Activated CD8-positive, alpha-beta T cell treated with anti-CD3 and anti-CD28 coated beads for 36 hours (primary cell): ENCODE data around the gene PDZK1IP1. TPM values are rescaled to one million over a fixed set of nuclear protein-coding genes. Genes with fewer than 3 reads are reported as not detected.
"Not testable (repeated sequence)": the region's sequence is repeated elsewhere in the genome, so short reads cannot be mapped to it uniquely, and the experiment has no call there.

Source experiments
- ATAC-seq: fragments of 200-7000 bp; cut with Tn5 transposase; one replicate; pipeline ENCODE4 v1.10.0; 2021; ENCODE audit warnings: mild to moderate bottlenecking, moderate library complexity
- CTCF ChIA-PET: fragments of 350-600 bp; sonication (Branson Sonifier 250); formaldehyde crosslinking; loops from one replicate; lab custom pipeline; 2021; ENCODE audit warnings: antibody characterized with exemption; lab: Charles Lee
- POLR2A ChIA-PET: fragments of 350-600 bp; sonication (Branson Sonifier 250); formaldehyde crosslinking; loops from one replicate; lab custom pipeline; 2021; ENCODE audit warnings: antibody characterized with exemption; lab: Charles Lee
- DNase-seq: peaks from one replicate; pipeline ENCODE4 v3.0.0-alpha.2; 2020
- H3K27ac Mint-ChIP-seq: one replicate; pipeline ENCODE4 v1.8.0; 2021; ENCODE audit warnings: mild to moderate bottlenecking, mixed read lengths
- H3K27me3 Mint-ChIP-seq: one replicate; pipeline ENCODE4 v1.8.0; 2021; ENCODE audit warnings: mixed read lengths
- H3K36me3 Mint-ChIP-seq: one replicate; pipeline ENCODE4 v1.8.0; 2021; ENCODE audit warnings: low read depth, mixed read lengths
- H3K4me1 Mint-ChIP-seq: one replicate; pipeline ENCODE4 v1.8.0; 2021; ENCODE audit warnings: low read depth, mixed read lengths
- H3K4me3 Mint-ChIP-seq: one replicate; pipeline ENCODE4 v1.8.0; 2021; ENCODE audit warnings: mild to moderate bottlenecking, moderate library complexity, mixed read lengths
- H3K9me3 Mint-ChIP-seq: one replicate; pipeline ENCODE4 v1.8.0; 2021; ENCODE audit warnings: mixed read lengths
- CTCF ChIP-seq: fragments of 200-600 bp; IDR thresholded peaks from one replicate; pipeline ENCODE4 v1.8.0; 2022; ENCODE audit warnings: antibody characterized with exemption, mild to moderate bottlenecking
- intact Hi-C: fragments of 100-400 bp; cut with micrococcal nuclease; formaldehyde crosslinking; loops from one replicate; pipeline ENCODE4 v1.10.0; 2022
- total RNA-seq, 2 experiments: library from RNA; stranded (reverse); gene quantifications; one replicate each; pipeline ENCODE4 v1.2.3, GENCODE V29; 2021

Gene PDZK1IP1
- total RNA-seq, 2 experiments from 2014 or later = not detected

- intact Hi-C loops = no loop called here
- ATAC-seq (no peak), DNase-seq (no peak)
- H3K9me3 Mint-ChIP-seq = no peaks in the 10 kb centered on the region
- H3K27ac Mint-ChIP-seq = no peak overlapping the region
- H3K4me3 Mint-ChIP-seq = no peak overlapping the region
- peaks cover 27% of the 10 kb centered on the region for H3K27me3 Mint-ChIP-seq
- H3K4me1 Mint-ChIP-seq = peaks cover 8% of the 10 kb centered on the region
- no peak for TF ChIP-seq CTCF
- CTCF ChIA-PET = interaction anchor here (0.9 to 2.8 kb wide), 12 partner anchors 10 to 727 kb away, joined by 3 to 11 read pairs (median 4); partner anchors contain the start of gene PDZK1IP1
- no peaks in the 10 kb centered on the region for H3K36me3 Mint-ChIP-seq
- POLR2A ChIA-PET = no interaction called here
These were observed 15.2 kb downstream of the PDZK1IP1 start for GRCh38 chr1:47174656-47175020.

GRCh38 chr1:47172782-47173181 is 17.1 kb downstream of the PDZK1IP1 start:
- no peak for TF ChIP-seq CTCF
- POLR2A ChIA-PET = interaction anchor here (0.6 kb wide), 1 partner anchor 126 kb away, joined by 3 read pairs; no protein-coding TSS in a partner anchor
- intact Hi-C loops = no loop called here
- CTCF ChIA-PET = no interaction called here
- no peaks in the 10 kb centered on the region for H3K9me3 Mint-ChIP-seq
- H3K4me3 Mint-ChIP-seq = no peak overlapping the region
- peaks cover 26% of the 10 kb centered on the region for H3K27me3 Mint-ChIP-seq
- peaks cover 2% of the 10 kb centered on the region for H3K4me1 Mint-ChIP-seq
- H3K27ac Mint-ChIP-seq = no peak overlapping the region
- H3K36me3 Mint-ChIP-seq = no peaks in the 10 kb centered on the region
- DNase-seq (no peak), ATAC-seq (no peak)

GRCh38 chr1:47164552-47164951 is 25.3 kb downstream of the PDZK1IP1 start:
- Mint-ChIP-seq H3K4me1 (no peaks in the 10 kb centered on the region), H3K27me3 (peaks cover 34% of the 10 kb centered on the region), H3K27ac (no peak overlapping the region), H3K9me3 (no peaks in the 10 kb centered on the region), H3K36me3 (no peaks in the 10 kb centered on the region), H3K4me3 (no peak overlapping the region)
- ChIA-PET POLR2A (no interaction called here), CTCF (no interaction called here)
- DNase-seq (no peak), ATAC-seq (no peak)
- intact Hi-C loops = no loop called here
- no peak for TF ChIP-seq CTCF

DNA sequence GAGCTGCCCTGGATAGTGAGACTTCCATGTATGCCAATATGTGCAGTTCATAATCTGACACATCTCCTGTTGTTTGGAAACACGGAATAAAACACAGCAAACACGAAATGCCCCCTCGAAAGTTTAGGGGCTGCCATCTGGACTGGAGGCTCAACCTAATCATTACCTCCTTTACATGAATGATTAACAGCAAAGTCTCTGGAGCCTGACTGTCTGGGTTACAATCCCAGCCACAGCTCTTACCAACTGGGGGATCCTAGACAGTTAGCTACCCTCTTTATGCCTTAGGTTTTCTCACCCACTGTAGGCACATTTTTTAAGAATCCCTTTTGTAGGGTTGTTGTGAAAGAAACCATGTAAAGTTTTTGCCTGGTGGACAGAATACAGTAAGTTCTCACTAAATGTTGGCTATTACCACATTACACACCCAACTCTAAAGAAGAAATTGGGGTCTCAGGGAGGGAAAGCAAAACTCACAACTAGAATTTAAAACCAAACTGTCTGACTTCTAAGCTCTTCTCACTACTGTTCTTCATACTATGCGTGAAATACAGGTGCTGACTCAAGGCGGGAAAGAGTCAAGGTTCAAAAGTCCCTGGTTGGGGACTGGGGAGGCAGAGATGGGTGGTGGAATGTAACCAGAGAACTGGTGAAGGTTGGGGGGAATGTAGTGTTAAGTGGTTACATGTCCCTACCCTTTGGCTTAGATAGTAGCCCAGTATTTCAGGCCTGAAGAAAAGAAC is 28.4 kb downstream of the PDZK1IP1 start:
- H3K36me3 Mint-ChIP-seq = no peaks in the 10 kb centered on the region
- no peak for TF ChIP-seq CTCF
- no peaks in the 10 kb centered on the region for H3K4me1 Mint-ChIP-seq
- CTCF ChIA-PET = no interaction called here
- H3K9me3 Mint-ChIP-seq = no peaks in the 10 kb centered on the region
- intact Hi-C loops = no loop called here
- peaks cover 28% of the 10 kb centered on the region for H3K27me3 Mint-ChIP-seq
- ATAC-seq (no peak), DNase-seq (no peak)
- H3K27ac Mint-ChIP-seq = no peak overlapping the region
- POLR2A ChIA-PET = no interaction called here
- no peak overlapping the region for H3K4me3 Mint-ChIP-seq

- H3K4me3 Mint-ChIP-seq = no peak overlapping the region
- no peaks in the 10 kb centered on the region for H3K36me3 Mint-ChIP-seq
- H3K4me1 Mint-ChIP-seq = no peaks in the 10 kb centered on the region
- peaks cover 5% of the 10 kb centered on the region for H3K9me3 Mint-ChIP-seq
- no peak for TF ChIP-seq CTCF
- H3K27me3 Mint-ChIP-seq = peaks cover 27% of the 10 kb centered on the region
- no peak overlapping the region for H3K27ac Mint-ChIP-seq
- intact Hi-C loops = no loop called here
- DNase-seq = no peak
- no peak for ATAC-seq
- CTCF ChIA-PET = no interaction called here
- POLR2A ChIA-PET = no interaction called here
These were observed 29.1 kb downstream of the PDZK1IP1 start for GRCh38 chr1:47160716-47161115.

GRCh38 chr1:47157957-47158356 is 31.9 kb downstream of the PDZK1IP1 start:
- CTCF ChIA-PET, H3K4me1 Mint-ChIP-seq, H3K36me3 Mint-ChIP-seq, H3K27ac Mint-ChIP-seq, POLR2A ChIA-PET, intact Hi-C loops, DNase-seq, ATAC-seq, H3K4me3 Mint-ChIP-seq: not testable (repeated sequence)
- H3K9me3 Mint-ChIP-seq = peaks cover 11% of the 10 kb centered on the region
- peaks cover 21% of the 10 kb centered on the region for H3K27me3 Mint-ChIP-seq

GRCh38 chr1:47156457-47156856 is 33.4 kb downstream of the PDZK1IP1 start:
- CTCF ChIA-PET, H3K36me3 Mint-ChIP-seq, intact Hi-C loops, DNase-seq, H3K4me1 Mint-ChIP-seq, H3K4me3 Mint-ChIP-seq, POLR2A ChIA-PET, H3K27ac Mint-ChIP-seq, ATAC-seq: not testable (repeated sequence)
- peaks cover 11% of the 10 kb centered on the region for H3K9me3 Mint-ChIP-seq
- peaks cover 22% of the 10 kb centered on the region for H3K27me3 Mint-ChIP-seq
